Measurements from ENCODE around the gene DNHD1. TPM values are rescaled to one million over a fixed set of nuclear protein-coding genes. Genes with fewer than 3 reads are reported as not detected.
A peak's percentile ranks its signal among the peaks of the same experiment; 100 is the strongest.

Gene DNHD1
- total RNA-seq, 1 experiment from 2014 or later = 1.5 TPM

- in situ Hi-C loops (cut with HindIII; ENCODE audit: low pct_unique_long_range_greater_than_20kb, low sequenced_read_pairs) = no loop called here
- DNase-seq (ENCODE audit: low read depth, low spot score) = peak; percentile 16
These were observed 71.3 kb downstream of the DNHD1 start for GRCh38 chr11:6568191-6568918.

GRCh38 chr11:6569706-6570105, 72.6 kb downstream of the DNHD1 start:
- no peak for DNase-seq (ENCODE audit: low read depth, low spot score)
- in situ Hi-C loops (cut with HindIII; ENCODE audit: low pct_unique_long_range_greater_than_20kb, low sequenced_read_pairs) = no loop called here

GRCh38 chr11:6570691-6571427, 73.8 kb downstream of the DNHD1 start:
- in situ Hi-C loops (cut with HindIII; ENCODE audit: low pct_unique_long_range_greater_than_20kb, low sequenced_read_pairs) = no loop called here

GRCh38 chr11:6571434-6572008, 74.4 kb downstream of the DNHD1 start:
- no peak for DNase-seq (ENCODE audit: low read depth, low spot score)
- in situ Hi-C loops (cut with HindIII; ENCODE audit: low pct_unique_long_range_greater_than_20kb, low sequenced_read_pairs) = no loop called here

More at GRCh38 chr11:6570691-6571427, 73.8 kb downstream of the DNHD1 start:
- DNase-seq (ENCODE audit: low read depth, low spot score) = no peak

- no peak for DNase-seq (ENCODE audit: low read depth, low spot score)
- in situ Hi-C loops (cut with HindIII; ENCODE audit: low pct_unique_long_range_greater_than_20kb, low sequenced_read_pairs) = no loop called here
These were observed 75.1 kb downstream of the DNHD1 start for GRCh38 chr11:6572215-6572614.

GRCh38 chr11:6574816-6575715, 78.0 kb downstream of the DNHD1 start:
- peak; percentile 82 for DNase-seq (ENCODE audit: low read depth, low spot score)
- in situ Hi-C loops (cut with HindIII; ENCODE audit: low pct_unique_long_range_greater_than_20kb, low sequenced_read_pairs) = no loop called here

GRCh38 chr11:6576471-6577373, 79.6 kb downstream of the DNHD1 start:
- in situ Hi-C loops (cut with HindIII; ENCODE audit: low pct_unique_long_range_greater_than_20kb, low sequenced_read_pairs) = no loop called here
- DNase-seq (ENCODE audit: low read depth, low spot score) = peak; percentile 88

- in situ Hi-C loops (cut with HindIII; ENCODE audit: low pct_unique_long_range_greater_than_20kb, low sequenced_read_pairs) = no loop called here
- no peak for DNase-seq (ENCODE audit: low read depth, low spot score)
These were observed 81.1 kb downstream of the DNHD1 start for GRCh38 chr11:6578134-6578533.

- in situ Hi-C loops (cut with HindIII; ENCODE audit: low pct_unique_long_range_greater_than_20kb, low sequenced_read_pairs) = no loop called here
- DNase-seq (ENCODE audit: low read depth, low spot score) = no peak
These were observed 82.6 kb downstream of the DNHD1 start for GRCh38 chr11:6579681-6580080.

GRCh38 chr11:6583584-6583983, 86.5 kb downstream of the DNHD1 start:
- DNase-seq (ENCODE audit: low read depth, low spot score) = no peak
- in situ Hi-C loops (cut with HindIII; ENCODE audit: low pct_unique_long_range_greater_than_20kb, low sequenced_read_pairs) = no loop called here

GRCh38 chr11:6584528-6584927, 87.4 kb downstream of the DNHD1 start:
- no peak for DNase-seq (ENCODE audit: low read depth, low spot score)
- in situ Hi-C loops (cut with HindIII; ENCODE audit: low pct_unique_long_range_greater_than_20kb, low sequenced_read_pairs) = no loop called here

- no peak for DNase-seq (ENCODE audit: low read depth, low spot score)
- in situ Hi-C loops (cut with HindIII; ENCODE audit: low pct_unique_long_range_greater_than_20kb, low sequenced_read_pairs) = no loop called here
These were observed 89.6 kb downstream of the DNHD1 start for GRCh38 chr11:6586434-6587359.

GRCh38 chr11:6587360-6587953, 90.4 kb downstream of the DNHD1 start:
- no peak for DNase-seq (ENCODE audit: low read depth, low spot score)
- in situ Hi-C loops (cut with HindIII; ENCODE audit: low pct_unique_long_range_greater_than_20kb, low sequenced_read_pairs) = no loop called here

- no peak for DNase-seq (ENCODE audit: low read depth, low spot score)
- in situ Hi-C loops (cut with HindIII; ENCODE audit: low pct_unique_long_range_greater_than_20kb, low sequenced_read_pairs) = no loop called here
These were observed 90.9 kb downstream of the DNHD1 start for GRCh38 chr11:6588018-6588417.

GRCh38 chr11:6594142-6594768, 97.2 kb downstream of the DNHD1 start:
- in situ Hi-C loops (cut with HindIII; ENCODE audit: low pct_unique_long_range_greater_than_20kb, low sequenced_read_pairs) = no loop called here

More at GRCh38 chr11:6594142-6594768, 97.2 kb downstream of the DNHD1 start:
- peak; percentile 13 for DNase-seq (ENCODE audit: low read depth, low spot score)
